Forelimb muscle (tissue), 1 donor: ENCODE data around the gene CTNNA1. TPM values are rescaled to one million over a fixed set of nuclear protein-coding genes. Genes with fewer than 3 reads are reported as not detected.
"Not testable (repeated sequence)": the region's sequence is repeated elsewhere in the genome, so short reads cannot be mapped to it uniquely, and the experiment has no call there.

ENCODE experiments used
- DNase-seq: peaks from one replicate; pipeline ENCODE4 v3.0.0-alpha.2; 2013; ENCODE audit warnings: low read depth
- polyA plus RNA-seq: library from polyadenylated mRNA; unstranded; fragments of 120-200 nt; gene quantifications from one replicate; pipeline ENCODE4 v1.2.1, GENCODE V29; 2013; ENCODE audit not compliant: insufficient read length

The CTNNA1 gene
- polyA plus RNA-seq, 1 donor: 250 TPM

GRCh38 chr5:138724470-138725146, 28.6 kb upstream of the CTNNA1 start:
- no peak for DNase-seq

GRCh38 chr5:138725153-138725817, 27.9 kb upstream of the CTNNA1 start:
- no peak for DNase-seq

- no peak for DNase-seq
These were observed 27.3 kb upstream of the CTNNA1 start for GRCh38 chr5:138725818-138726416.

- no peak for DNase-seq
These were observed 26.4 kb upstream of the CTNNA1 start for GRCh38 chr5:138726848-138727247.

- DNase-seq: not testable (repeated sequence)
These were observed 22.7 kb upstream of the CTNNA1 start for GRCh38 chr5:138730496-138730895.

GRCh38 chr5:138732466-138732865, 20.8 kb upstream of the CTNNA1 start:
- no peak for DNase-seq

GRCh38 chr5:138732933-138733332, 20.3 kb upstream of the CTNNA1 start:
- no peak for DNase-seq

GRCh38 chr5:138733509-138733908, 19.7 kb upstream of the CTNNA1 start:
- no peak for DNase-seq

GRCh38 chr5:138736293-138736692, 16.9 kb upstream of the CTNNA1 start:
- no peak for DNase-seq

GRCh38 chr5:138737494-138738265, 15.5 kb upstream of the CTNNA1 start:
- DNase-seq: no peak

GRCh38 chr5:138738399-138738798, 14.8 kb upstream of the CTNNA1 start:
- no peak for DNase-seq

- no peak for DNase-seq
These were observed 13.3 kb upstream of the CTNNA1 start for GRCh38 chr5:138739938-138740337.

GRCh38 chr5:138743484-138743883, 9.7 kb upstream of the CTNNA1 start:
- no peak for DNase-seq

- DNase-seq: no peak
These were observed 8.0 kb upstream of the CTNNA1 start for GRCh38 chr5:138745268-138745667.

GRCh38 chr5:138748630-138749081, 4.6 kb upstream of the CTNNA1 start:
- DNase-seq: no peak

- not testable (repeated sequence) for DNase-seq
These were observed 1.9 kb upstream of the CTNNA1 start for GRCh38 chr5:138751344-138751743.

- DNase-seq: no peak
These were observed 779 bp upstream of the CTNNA1 start for GRCh38 chr5:138752341-138752950.

- DNase-seq: peak; percentile 67
These were observed 821 bp downstream of the CTNNA1 start for GRCh38 chr5:138753794-138754698.

- DNase-seq: no peak
These were observed 1.5 kb downstream of the CTNNA1 start for GRCh38 chr5:138754699-138755057.

- no peak for DNase-seq
These were observed 2.0 kb downstream of the CTNNA1 start for GRCh38 chr5:138755084-138755748.
